T-helper 1 cell treated with Interleukin-12 subunit alpha and Interleukin-12 subunit beta and Interleukin-4 antibody, amounts not matched to agents 30 μg/mL and 1 μg/mL, for 36 hours (primary cell): Measurements from ENCODE around the gene IP6K3.

Experiments used
- H3K27ac Mint-ChIP-seq: one replicate; pipeline ENCODE4 v1.8.0; 2021; ENCODE audit warnings: mild to moderate bottlenecking, mixed read lengths
- H3K27me3 Mint-ChIP-seq: one replicate; pipeline ENCODE4 v1.8.0; 2021; ENCODE audit warnings: low read depth, mixed read lengths
- H3K36me3 Mint-ChIP-seq: one replicate; pipeline ENCODE4 v1.8.0; 2021; ENCODE audit warnings: low read depth, mixed read lengths
- H3K4me1 Mint-ChIP-seq: one replicate; pipeline ENCODE4 v1.8.0; 2021; ENCODE audit warnings: low read depth, mixed read lengths
- H3K4me3 Mint-ChIP-seq: one replicate; pipeline ENCODE4 v1.8.0; 2021; ENCODE audit warnings: mild to moderate bottlenecking, moderate library complexity, mixed read lengths
- H3K9me3 Mint-ChIP-seq: one replicate; pipeline ENCODE4 v1.8.0; 2021; ENCODE audit warnings: mixed read lengths

Gene IP6K3

DNA sequence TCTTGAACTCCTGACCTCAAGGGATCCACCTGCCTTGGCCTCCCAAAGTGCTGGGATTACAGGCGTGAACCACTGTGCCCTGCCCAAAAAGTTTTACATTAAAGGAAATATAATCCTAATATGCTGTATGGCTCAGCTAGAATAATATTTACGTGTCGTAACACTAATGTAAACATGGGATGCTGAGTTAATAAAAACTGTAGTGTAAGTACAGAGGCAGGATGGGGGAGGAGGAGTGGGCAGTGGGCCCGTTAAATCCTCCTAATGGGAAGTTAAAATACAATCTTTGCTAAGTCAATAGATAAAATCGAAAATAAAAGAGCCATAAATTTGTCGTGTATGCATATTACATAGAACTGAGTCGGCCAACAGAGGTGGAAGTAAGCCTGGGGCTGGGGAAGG, 12.1 kb upstream of the IP6K3 start:
- Mint-ChIP-seq H3K4me1 (no peaks in the 10 kb centered on the region), H3K27ac (no peak overlapping the region), H3K4me3 (no peak overlapping the region), H3K9me3 (no peaks in the 10 kb centered on the region), H3K36me3 (no peaks in the 10 kb centered on the region), H3K27me3 (peaks cover 4% of the 10 kb centered on the region)

DNA sequence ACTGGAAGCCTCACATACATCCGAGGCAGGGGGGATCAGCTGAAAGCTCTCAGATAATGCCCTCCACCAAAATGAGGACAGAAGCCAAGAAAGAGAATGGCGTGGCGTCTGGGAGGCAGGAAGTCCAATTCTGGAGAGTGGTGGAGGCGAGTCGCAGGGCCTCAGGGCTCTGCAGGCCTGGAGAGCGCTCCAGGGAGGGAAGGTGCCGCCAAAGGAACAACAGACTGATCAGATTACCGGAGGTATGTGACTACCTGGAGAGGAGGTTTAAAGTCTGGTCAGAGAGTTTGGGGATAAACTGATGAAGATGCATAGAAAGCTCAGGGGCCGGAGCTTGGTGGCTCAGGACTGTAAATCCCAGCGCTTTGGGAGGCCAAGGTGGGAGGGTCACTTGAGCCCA, 11.2 kb upstream of the IP6K3 start:
- peaks cover 4% of the 10 kb centered on the region for H3K27me3 Mint-ChIP-seq
- no peaks in the 10 kb centered on the region for H3K36me3 Mint-ChIP-seq
- no peak overlapping the region for H3K4me3 Mint-ChIP-seq
- no peak overlapping the region for H3K27ac Mint-ChIP-seq
- H3K4me1 Mint-ChIP-seq, result no peaks in the 10 kb centered on the region
- no peaks in the 10 kb centered on the region for H3K9me3 Mint-ChIP-seq

DNA sequence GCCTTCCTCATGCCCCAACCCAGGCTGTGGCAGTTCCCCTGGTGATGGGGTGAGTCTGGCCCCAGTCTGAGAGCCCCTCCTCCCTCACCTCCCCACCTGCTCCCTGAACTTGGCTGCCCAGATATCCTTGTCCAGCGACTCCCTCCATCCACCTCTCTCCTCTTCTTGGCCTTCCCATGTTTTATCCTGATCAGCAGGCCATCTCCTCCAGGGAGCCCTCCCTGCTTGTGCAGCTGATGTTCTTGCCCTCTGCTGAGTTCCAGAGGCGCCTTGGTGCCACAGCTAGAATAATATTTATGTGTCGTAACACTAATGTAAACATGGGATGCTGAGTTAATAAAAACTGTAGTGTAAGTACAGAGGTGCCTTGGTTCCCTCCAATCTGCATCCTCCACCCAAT, 10.4 kb upstream of the IP6K3 start:
- peaks cover under 1% of the 10 kb centered on the region for H3K27me3 Mint-ChIP-seq
- no peaks in the 10 kb centered on the region for H3K4me1 Mint-ChIP-seq
- no peak overlapping the region for H3K27ac Mint-ChIP-seq
- no peaks in the 10 kb centered on the region for H3K9me3 Mint-ChIP-seq
- H3K4me3 Mint-ChIP-seq, result no peak overlapping the region
- H3K36me3 Mint-ChIP-seq, result no peaks in the 10 kb centered on the region

DNA sequence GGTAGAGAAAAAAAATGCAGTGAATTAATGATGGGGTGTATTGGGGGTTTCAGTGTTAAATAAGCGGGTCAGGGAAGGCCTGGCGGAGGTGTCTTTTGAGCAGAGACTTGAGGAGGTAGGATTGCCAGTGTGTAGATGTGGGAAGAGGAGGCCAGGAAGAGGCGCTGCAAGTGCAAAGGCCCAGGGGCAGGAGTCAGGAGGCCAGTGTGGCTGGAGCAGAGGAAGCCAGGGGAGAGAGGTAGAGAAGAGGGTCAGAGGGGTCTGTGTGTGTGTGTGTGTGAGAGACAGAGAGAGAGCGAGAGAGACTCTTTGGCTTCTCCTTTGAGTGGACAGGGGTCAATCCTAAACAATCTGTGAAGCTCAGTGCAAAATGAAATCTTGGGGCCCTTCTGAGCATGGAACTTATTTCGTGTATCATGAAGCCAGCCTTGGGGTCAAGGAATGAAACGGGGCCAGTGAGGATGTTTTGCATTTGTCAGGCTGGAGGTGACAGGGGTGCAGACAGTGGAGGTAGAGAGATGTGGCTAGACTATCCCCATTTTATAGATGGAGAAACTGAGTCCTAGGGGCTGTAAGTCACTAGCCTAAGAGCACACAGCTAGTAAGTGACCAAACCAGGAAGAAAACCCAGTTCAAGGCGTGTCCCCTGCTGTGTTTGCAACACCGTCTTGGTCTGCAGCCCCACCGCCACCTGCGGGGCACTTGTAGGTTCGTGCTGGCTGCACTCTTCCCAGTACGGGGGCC, 9.7 kb upstream of the IP6K3 start:
- no peak overlapping the region for H3K4me3 Mint-ChIP-seq
- no peaks in the 10 kb centered on the region for H3K27me3 Mint-ChIP-seq
- H3K36me3 Mint-ChIP-seq, result no peaks in the 10 kb centered on the region
- no peak overlapping the region for H3K27ac Mint-ChIP-seq
- H3K4me1 Mint-ChIP-seq, result no peaks in the 10 kb centered on the region
- no peaks in the 10 kb centered on the region for H3K9me3 Mint-ChIP-seq

DNA sequence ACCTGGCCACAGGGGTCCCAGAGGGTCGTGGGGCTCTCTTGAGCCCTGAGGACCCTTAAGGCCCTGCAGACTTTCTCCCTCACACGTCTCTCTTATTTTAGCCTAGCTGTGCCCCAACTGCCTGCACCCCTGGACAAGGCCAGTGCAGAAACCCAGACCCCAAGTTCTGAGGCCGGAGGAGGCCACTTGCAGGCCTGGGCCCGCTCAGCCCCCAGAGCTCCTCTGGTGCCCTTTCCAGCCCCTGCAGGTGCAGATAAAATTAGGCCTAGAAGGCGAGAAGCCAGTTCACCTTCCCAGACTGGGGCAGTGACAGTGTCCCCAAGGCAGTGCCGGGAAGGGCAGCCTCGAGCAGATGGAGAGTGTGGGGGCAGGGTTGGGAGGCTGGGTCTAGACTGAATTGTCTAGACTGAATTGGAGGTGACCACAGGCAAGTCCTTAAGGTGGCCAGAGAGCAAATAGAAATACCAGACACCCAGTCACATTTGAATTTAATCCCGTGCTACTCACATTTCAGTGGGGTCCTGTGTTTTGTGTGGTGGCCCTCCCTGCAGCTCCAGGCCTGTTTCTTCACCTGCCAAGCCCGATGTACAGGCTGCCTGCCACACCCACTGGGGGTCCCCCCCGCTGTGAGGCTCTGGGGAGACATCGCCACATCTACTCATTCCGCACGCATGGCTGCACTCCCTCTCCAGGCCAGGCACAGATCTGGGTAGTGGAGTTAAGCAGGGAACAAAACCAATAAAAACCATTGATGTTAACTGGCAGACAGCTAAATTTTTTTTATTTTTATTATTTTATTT, 8.6 kb upstream of the IP6K3 start:
- Mint-ChIP-seq H3K27me3 (no peaks in the 10 kb centered on the region), H3K36me3 (no peaks in the 10 kb centered on the region), H3K27ac (no peak overlapping the region), H3K4me3 (no peak overlapping the region), H3K4me1 (no peaks in the 10 kb centered on the region), H3K9me3 (no peaks in the 10 kb centered on the region)

DNA sequence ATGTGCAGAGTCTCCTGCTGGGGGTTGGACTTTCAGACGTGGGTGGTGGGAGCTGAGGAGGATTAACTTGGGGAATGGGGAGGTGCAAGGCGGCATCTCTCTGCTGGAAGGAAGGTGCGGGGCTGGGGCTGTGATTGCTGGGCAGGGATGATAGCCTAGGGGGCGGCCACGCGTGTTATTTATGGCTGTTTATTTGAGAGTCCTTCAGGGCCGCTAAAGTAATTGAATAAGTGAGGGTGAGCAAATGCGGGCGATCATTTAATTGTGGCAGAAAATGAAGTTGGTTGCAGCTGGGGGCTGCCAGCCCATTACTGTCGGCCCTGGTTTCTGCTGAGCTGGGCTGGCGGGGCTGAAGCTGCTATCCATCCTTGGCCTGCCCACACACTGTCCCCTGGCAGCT, 7.5 kb upstream of the IP6K3 start:
- no peaks in the 10 kb centered on the region for H3K4me1 Mint-ChIP-seq
- no peak overlapping the region for H3K27ac Mint-ChIP-seq
- H3K27me3 Mint-ChIP-seq, result no peaks in the 10 kb centered on the region
- H3K36me3 Mint-ChIP-seq, result no peaks in the 10 kb centered on the region
- no peak overlapping the region for H3K4me3 Mint-ChIP-seq
- H3K9me3 Mint-ChIP-seq, result no peaks in the 10 kb centered on the region

DNA sequence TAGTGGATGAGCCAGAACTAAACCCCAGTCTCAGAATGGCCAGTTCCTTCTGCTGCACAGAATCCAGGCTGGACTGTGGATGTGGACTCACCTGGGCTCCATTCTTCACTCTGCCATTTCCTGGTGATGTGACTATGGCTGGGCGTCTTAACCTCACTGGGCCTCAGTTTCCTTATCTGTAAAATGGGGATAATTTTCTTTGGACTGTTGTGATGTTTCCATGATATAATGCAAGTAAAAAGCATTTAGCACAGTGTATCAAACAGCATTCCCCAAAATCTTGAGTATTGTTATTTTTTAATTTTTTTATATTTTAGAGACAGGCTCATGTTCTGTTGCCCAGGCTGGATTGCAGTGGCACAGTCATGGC, 5.9 kb upstream of the IP6K3 start:
- Mint-ChIP-seq H3K27ac (no peak overlapping the region), H3K27me3 (no peaks in the 10 kb centered on the region), H3K4me3 (no peak overlapping the region), H3K9me3 (no peaks in the 10 kb centered on the region), H3K36me3 (no peaks in the 10 kb centered on the region), H3K4me1 (no peaks in the 10 kb centered on the region)

- H3K36me3 Mint-ChIP-seq, result no peaks in the 10 kb centered on the region
- H3K27me3 Mint-ChIP-seq, result peaks cover 4% of the 10 kb centered on the region
- H3K27ac Mint-ChIP-seq, result no peak overlapping the region
- no peaks in the 10 kb centered on the region for H3K4me1 Mint-ChIP-seq
- H3K4me3 Mint-ChIP-seq, result no peak overlapping the region
- H3K9me3 Mint-ChIP-seq, result no peaks in the 10 kb centered on the region
These were observed 5.3 kb upstream of the IP6K3 start for GRCh38 chr6:33751771-33752645.

DNA sequence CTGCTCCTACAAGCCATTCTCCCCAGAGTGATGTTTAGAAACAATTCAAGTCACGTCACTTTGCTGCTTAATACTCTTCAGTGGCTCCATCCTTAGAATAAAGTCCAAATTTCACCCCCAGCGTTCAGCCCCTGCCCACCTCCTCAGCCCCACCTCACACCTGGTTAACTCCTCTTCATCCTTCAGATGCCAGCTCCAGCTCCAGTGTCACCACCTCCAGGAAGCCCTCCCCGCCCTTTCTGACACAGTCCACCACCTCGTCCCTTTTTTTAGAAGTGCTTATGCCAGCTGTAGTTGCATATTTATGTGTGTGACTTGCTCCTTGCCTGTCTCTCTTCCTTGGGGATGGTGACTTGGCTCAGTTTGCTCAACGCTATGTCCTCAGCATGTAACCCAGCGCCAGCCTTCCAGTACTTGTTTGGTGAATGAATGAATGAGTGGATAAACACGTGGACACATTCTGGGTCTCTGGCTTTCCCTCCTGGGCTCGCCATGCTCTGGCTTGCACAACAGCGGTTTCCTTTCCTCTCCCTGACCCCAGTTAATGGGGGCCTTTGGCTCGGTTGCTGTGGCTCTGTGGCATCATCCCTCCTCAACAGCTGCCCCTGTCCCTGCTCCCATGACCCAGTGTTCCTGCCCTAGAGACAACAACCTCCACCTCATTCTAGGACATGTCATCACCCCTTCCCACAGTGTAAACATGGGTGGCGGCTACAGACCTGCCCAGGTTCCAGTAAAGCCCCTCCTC, 3.7 kb upstream of the IP6K3 start:
- Mint-ChIP-seq H3K9me3 (no peaks in the 10 kb centered on the region), H3K36me3 (no peaks in the 10 kb centered on the region), H3K4me1 (no peaks in the 10 kb centered on the region), H3K27ac (no peak overlapping the region), H3K27me3 (peaks cover 4% of the 10 kb centered on the region), H3K4me3 (no peak overlapping the region)

GRCh38 chr6:33749401-33749800, 2.7 kb upstream of the IP6K3 start:
- Mint-ChIP-seq H3K4me3 (no peak overlapping the region), H3K4me1 (no peaks in the 10 kb centered on the region)

GRCh38 chr6:33748841-33749240, 2.1 kb upstream of the IP6K3 start:
- no peaks in the 10 kb centered on the region for H3K4me1 Mint-ChIP-seq
- H3K27me3 Mint-ChIP-seq, result peaks cover 8% of the 10 kb centered on the region

More at GRCh38 chr6:33749401-33749800, 2.7 kb upstream of the IP6K3 start:
- H3K9me3 Mint-ChIP-seq, result no peaks in the 10 kb centered on the region
- no peaks in the 10 kb centered on the region for H3K36me3 Mint-ChIP-seq
- H3K27me3 Mint-ChIP-seq, result peaks cover 4% of the 10 kb centered on the region
- H3K27ac Mint-ChIP-seq, result no peak overlapping the region

GRCh38 chr6:33747823-33748222, 1.1 kb upstream of the IP6K3 start:
- Mint-ChIP-seq H3K4me1 (no peaks in the 10 kb centered on the region), H3K27me3 (peaks cover 10% of the 10 kb centered on the region), H3K4me3 (no peak overlapping the region), H3K27ac (no peak overlapping the region), H3K9me3 (no peaks in the 10 kb centered on the region), H3K36me3 (no peaks in the 10 kb centered on the region)

More at GRCh38 chr6:33748841-33749240, 2.1 kb upstream of the IP6K3 start:
- H3K36me3 Mint-ChIP-seq, result no peaks in the 10 kb centered on the region
- no peak overlapping the region for H3K4me3 Mint-ChIP-seq
- no peaks in the 10 kb centered on the region for H3K9me3 Mint-ChIP-seq
- no peak overlapping the region for H3K27ac Mint-ChIP-seq

DNA sequence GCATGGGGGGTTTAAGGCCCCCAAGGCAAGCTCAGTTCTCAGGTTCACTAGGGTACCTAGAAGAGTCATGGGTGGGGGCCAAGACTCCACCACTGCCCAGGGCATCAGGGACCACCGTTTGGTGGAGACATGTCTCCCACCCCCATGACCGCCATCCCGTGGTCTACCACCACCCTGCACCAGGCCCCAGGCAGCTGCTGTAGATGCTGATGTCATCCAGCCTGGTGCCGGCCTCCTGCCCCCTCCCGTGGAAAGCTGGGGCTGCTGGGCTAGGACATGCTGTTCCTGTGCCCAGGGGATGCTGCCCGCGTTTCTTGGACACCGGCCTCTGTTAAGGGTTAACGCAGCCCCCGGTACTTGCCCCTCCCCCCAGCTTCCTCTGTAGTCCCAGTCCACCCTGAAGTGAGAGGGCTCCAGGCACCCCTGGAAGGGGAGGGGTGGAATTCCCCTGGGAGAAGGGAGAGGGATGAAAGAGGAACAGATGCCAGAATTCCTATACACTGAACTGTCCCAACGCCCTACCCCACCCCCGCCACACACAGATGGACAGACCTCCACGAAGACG, 587 bp downstream of the IP6K3 start:
- Mint-ChIP-seq H3K9me3 (no peaks in the 10 kb centered on the region), H3K4me3 (no peak overlapping the region), H3K4me1 (no peaks in the 10 kb centered on the region), H3K27ac (no peak overlapping the region), H3K36me3 (no peaks in the 10 kb centered on the region), H3K27me3 (peaks cover 14% of the 10 kb centered on the region)

- Mint-ChIP-seq H3K4me3 (no peak overlapping the region), H3K36me3 (no peaks in the 10 kb centered on the region), H3K27me3 (peaks cover 14% of the 10 kb centered on the region), H3K9me3 (no peaks in the 10 kb centered on the region), H3K27ac (no peak overlapping the region), H3K4me1 (no peaks in the 10 kb centered on the region)
These were observed 1.2 kb downstream of the IP6K3 start for GRCh38 chr6:33745548-33745947.
